ENCODE measurements around the gene SGK1. TPM values are rescaled to one million over a fixed set of nuclear protein-coding genes. Genes with fewer than 3 reads are reported as not detected.
"Not testable (repeated sequence)": the region's sequence is repeated elsewhere in the genome, so short reads cannot be mapped to it uniquely, and the experiment has no call there.

SGK1 gene
- total and polyA plus RNA-seq, 4 donors = 68.9 to 299 (median 148) TPM

DNA sequence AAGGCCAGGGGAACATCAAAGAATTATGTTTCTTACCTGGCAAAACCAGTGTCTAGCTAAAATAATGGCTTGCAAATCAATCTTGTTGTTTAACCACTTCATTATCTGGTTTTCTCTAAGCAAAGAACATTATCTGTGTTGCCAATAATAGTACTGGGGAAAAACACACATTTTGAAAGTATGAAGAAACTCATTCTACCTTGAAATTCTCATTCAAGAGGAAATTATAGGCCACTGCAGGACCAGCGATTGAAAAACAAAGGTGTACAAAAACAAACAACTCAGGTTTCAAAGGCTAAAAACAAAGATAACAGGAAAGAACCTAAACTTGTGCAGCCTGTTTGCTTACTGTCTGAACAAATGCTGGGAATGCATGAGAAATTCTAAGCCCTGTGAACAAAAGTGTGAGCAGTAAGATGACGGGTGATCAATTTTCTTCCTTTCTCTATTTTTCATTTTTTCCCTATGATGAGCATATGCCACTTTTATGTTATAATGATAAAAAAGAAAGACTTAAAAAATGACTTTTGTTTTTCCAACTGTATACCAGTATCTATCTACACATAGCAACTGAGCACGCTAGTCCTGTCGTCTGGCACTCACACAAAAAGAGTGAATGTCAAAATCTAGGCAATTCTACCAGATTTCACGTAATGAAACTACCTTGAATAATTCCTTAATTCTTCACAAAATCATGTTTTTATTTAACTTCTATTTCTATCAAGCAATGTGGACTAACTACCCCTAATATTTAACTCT is 117.9 kb downstream of the SGK1 start:
- Histone ChIP-seq H3K27ac (ENCODE audit: low read depth in 1 of 2, low read length in 1 of 2) (no peak overlapping the region), H3K4me3 (no peak overlapping the region), H3K9ac (ENCODE audit: insufficient read depth in 1 of 2, low read length in 2 of 2) (no peak overlapping the region), H3K36me3 (ENCODE audit: control insufficient read depth in 4 of 4, insufficient read depth in 4 of 4, low read length in 4 of 4) (no peaks in the 10 kb centered on the region), H3K9me3 (ENCODE audit: control insufficient read depth in 4 of 4, insufficient read depth in 3 of 4, low read length in 3 of 4) (no peaks in the 10 kb centered on the region), H3K4me1 (ENCODE audit: control insufficient read depth in 5 of 5, insufficient read depth in 5 of 5, low read length in 5 of 5) (peaks cover 0 to 4% (median 0%) of the 10 kb centered on the region in 5 donors), H3K27me3 (ENCODE audit: control insufficient read depth in 3 of 3, insufficient read depth in 3 of 3, low read length in 2 of 3) (no peaks in the 10 kb centered on the region)
- DNase-seq = no peak
- TF ChIP-seq, protein P1, sequence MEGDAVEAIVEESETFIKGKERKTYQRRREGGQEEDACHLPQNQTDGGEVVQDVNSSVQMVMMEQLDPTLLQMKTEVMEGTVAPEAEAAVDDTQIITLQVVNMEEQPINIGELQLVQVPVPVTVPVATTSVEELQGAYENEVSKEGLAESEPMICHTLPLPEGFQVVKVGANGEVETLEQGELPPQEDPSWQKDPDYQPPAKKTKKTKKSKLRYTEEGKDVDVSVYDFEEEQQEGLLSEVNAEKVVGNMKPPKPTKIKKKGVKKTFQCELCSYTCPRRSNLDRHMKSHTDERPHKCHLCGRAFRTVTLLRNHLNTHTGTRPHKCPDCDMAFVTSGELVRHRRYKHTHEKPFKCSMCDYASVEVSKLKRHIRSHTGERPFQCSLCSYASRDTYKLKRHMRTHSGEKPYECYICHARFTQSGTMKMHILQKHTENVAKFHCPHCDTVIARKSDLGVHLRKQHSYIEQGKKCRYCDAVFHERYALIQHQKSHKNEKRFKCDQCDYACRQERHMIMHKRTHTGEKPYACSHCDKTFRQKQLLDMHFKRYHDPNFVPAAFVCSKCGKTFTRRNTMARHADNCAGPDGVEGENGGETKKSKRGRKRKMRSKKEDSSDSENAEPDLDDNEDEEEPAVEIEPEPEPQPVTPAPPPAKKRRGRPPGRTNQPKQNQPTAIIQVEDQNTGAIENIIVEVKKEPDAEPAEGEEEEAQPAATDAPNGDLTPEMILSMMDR (IDR thresholded peaks at IDR 0.05; ENCODE audit: control extremely low read depth, extremely low read depth) = no peak
- 86 to 93% methylated on average over 5 of the region's 5 CpGs for WGBS, 2 donors
- ATAC-seq (ENCODE audit: insufficient read depth, low FRiP score) = no peak

DNA sequence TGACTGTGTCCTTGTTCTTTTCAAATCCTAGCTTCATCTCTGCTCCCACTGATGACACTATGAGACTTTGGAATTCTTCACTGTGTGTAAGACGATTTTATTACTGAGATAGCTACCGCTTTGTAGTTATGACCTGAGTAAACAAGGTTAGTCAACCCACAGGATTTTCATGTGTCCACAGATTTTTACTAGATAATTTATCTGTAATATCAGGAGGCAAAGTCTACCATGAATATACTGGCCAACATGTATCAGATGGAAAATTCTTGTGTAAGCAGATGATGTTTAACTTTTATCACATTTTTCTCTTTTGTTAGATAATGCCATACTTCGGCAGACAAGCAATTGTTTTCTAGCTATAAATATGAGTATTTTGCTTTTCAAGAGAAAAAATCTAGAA is 119.8 kb downstream of the SGK1 start:
- no peaks in the 10 kb centered on the region for H3K9me3 ChIP-seq (ENCODE audit: control insufficient read depth in 4 of 4, insufficient read depth in 3 of 4, low read length in 3 of 4)
- H3K4me3 ChIP-seq = no peak overlapping the region
- peaks cover 0 to 4% (median 0%) of the 10 kb centered on the region in 5 donors for H3K4me1 ChIP-seq (ENCODE audit: control insufficient read depth in 5 of 5, insufficient read depth in 5 of 5, low read length in 5 of 5)
- WGBS, 2 donors = 92 to 98% methylated on average over 3 of the region's 3 CpGs
- H3K27ac ChIP-seq (ENCODE audit: low read depth in 1 of 2, low read length in 1 of 2) = no peak overlapping the region
- H3K36me3 ChIP-seq (ENCODE audit: control insufficient read depth in 4 of 4, insufficient read depth in 4 of 4, low read length in 4 of 4) = no peaks in the 10 kb centered on the region
- H3K27me3 ChIP-seq (ENCODE audit: control insufficient read depth in 3 of 3, insufficient read depth in 3 of 3, low read length in 2 of 3) = no peaks in the 10 kb centered on the region
- no peak overlapping the region for H3K9ac ChIP-seq (ENCODE audit: insufficient read depth in 1 of 2, low read length in 2 of 2)
- TF ChIP-seq, protein P1 (IDR thresholded peaks at IDR 0.05; ENCODE audit: control extremely low read depth, extremely low read depth) = no peak
- ATAC-seq (ENCODE audit: insufficient read depth, low FRiP score) (no peak), DNase-seq (no peak)

DNA sequence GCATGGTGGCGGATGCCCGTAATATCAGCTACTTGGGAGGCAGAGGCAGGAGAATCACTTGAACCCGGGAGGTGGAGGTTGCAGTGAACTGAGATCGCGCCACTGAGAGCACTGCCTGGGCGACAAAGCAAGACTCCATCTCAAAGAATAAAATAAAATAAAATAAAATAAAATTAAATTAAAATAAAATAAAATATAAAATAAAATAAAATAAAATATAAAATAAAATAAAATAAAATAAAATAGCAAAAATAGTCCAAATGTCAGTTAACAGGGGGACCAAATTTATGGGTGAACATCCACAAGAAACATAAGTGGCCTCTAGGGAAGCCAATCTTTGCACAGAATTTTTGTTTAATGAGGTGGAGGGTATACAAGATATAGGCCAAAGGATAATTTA is 120.2 kb downstream of the SGK1 start:
- 91 to 96% methylated on average over 6 of the region's 6 CpGs for WGBS, 2 donors
- ATAC-seq (ENCODE audit: insufficient read depth, low FRiP score) = not testable (repeated sequence)

DNA sequence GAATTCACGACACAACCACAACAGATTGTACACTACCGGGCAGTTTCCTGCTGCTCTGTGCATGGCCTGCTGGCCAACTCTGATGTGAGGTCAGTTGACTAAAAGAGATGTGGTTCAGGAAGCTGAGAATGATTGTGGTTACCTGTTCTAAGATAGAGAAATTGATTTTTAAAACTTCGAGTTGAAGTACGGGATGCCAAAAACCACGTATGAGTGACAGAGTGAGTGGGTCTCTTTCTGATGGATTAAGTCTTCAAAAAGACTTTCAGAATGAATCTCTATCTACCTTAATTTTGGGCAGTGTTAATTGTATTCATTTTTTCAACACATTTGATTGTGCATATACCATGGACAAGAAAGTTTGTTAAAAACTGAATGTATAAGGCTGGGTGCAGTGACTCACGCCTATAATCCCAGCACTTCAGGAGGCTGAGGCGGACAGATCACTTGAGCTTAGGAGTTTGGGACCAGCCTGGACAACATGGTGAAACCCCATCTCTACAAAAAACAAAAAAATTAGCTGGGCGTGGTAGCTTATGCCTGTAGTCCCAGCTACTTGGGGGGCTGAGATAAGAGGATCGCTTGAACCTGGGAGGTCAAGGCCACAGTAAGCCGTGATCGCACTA is 121.2 kb downstream of the SGK1 start:
- H3K27me3 ChIP-seq (ENCODE audit: control insufficient read depth in 3 of 3, insufficient read depth in 3 of 3, low read length in 2 of 3) = no peaks in the 10 kb centered on the region
- TF ChIP-seq, protein P1 (IDR thresholded peaks at IDR 0.05; ENCODE audit: control extremely low read depth, extremely low read depth) = no peak
- DNase-seq (no peak), ATAC-seq (ENCODE audit: insufficient read depth, low FRiP score) (no peak)
- no peaks in the 10 kb centered on the region for H3K36me3 ChIP-seq (ENCODE audit: control insufficient read depth in 4 of 4, insufficient read depth in 4 of 4, low read length in 4 of 4)
- no peak overlapping the region for H3K9ac ChIP-seq (ENCODE audit: insufficient read depth in 1 of 2, low read length in 2 of 2)
- H3K9me3 ChIP-seq (ENCODE audit: control insufficient read depth in 4 of 4, insufficient read depth in 3 of 4, low read length in 3 of 4) = no peaks in the 10 kb centered on the region
- peaks cover 0 to 4% (median 0%) of the 10 kb centered on the region in 5 donors for H3K4me1 ChIP-seq (ENCODE audit: control insufficient read depth in 5 of 5, insufficient read depth in 5 of 5, low read length in 5 of 5)
- no peak overlapping the region for H3K4me3 ChIP-seq
- no peak overlapping the region for H3K27ac ChIP-seq (ENCODE audit: low read depth in 1 of 2, low read length in 1 of 2)
- 78 to 87% methylated on average over 11 of the region's 11 CpGs for WGBS, 2 donors

More for the DNA sequence above, 120.2 kb downstream of the SGK1 start:
- H3K27me3 ChIP-seq (ENCODE audit: control insufficient read depth in 3 of 3, insufficient read depth in 3 of 3, low read length in 2 of 3); H3K9me3 ChIP-seq (ENCODE audit: control insufficient read depth in 4 of 4, insufficient read depth in 3 of 4, low read length in 3 of 4); H3K4me1 ChIP-seq (ENCODE audit: control insufficient read depth in 5 of 5, insufficient read depth in 5 of 5, low read length in 5 of 5); H3K4me3 ChIP-seq; H3K27ac ChIP-seq (ENCODE audit: low read depth in 1 of 2, low read length in 1 of 2); DNase-seq; H3K36me3 ChIP-seq (ENCODE audit: control insufficient read depth in 4 of 4, insufficient read depth in 4 of 4, low read length in 4 of 4); H3K9ac ChIP-seq (ENCODE audit: insufficient read depth in 1 of 2, low read length in 2 of 2): not testable (repeated sequence)

Measured in lung (tissue), 12 donors.